K562 (cell line): ENCODE results near the gene HSF5. TPM values are rescaled to one million over a fixed set of nuclear protein-coding genes. Genes with fewer than 3 reads are reported as not detected.
A peak's percentile ranks its signal among the peaks of the same experiment; 100 is the strongest.

Experiments used
- CCNT2 ChIP-seq: IDR thresholded peaks from 2 replicates; pipeline ENCODE4 v1.6.1; 2011; ENCODE audit warnings: borderline replicate concordance, low read depth, mild to moderate bottlenecking, moderate library complexity, mixed read lengths, low read length; ENCODE audit not compliant: insufficient read length; ENCODE audit errors: extremely low read depth
- ERF ChIP-seq: fragments of 450-650 bp; formaldehyde crosslinking; IDR thresholded peaks from 2 replicates; pipeline ENCODE4 v1.4.0; 2020; ENCODE audit warnings: mild to moderate bottlenecking, mixed read lengths
- MCM2 ChIP-seq: fragments of 450-650 bp; IDR thresholded peaks from 2 replicates; pipeline ENCODE4 v1.6.1; 2017; ENCODE audit warnings: low read depth, mild to moderate bottlenecking
- NCOA2 ChIP-seq, 2 experiments: fragments of 450-650 bp; IDR thresholded peaks; 2 replicates each; pipeline ENCODE4 v1.6.1; 2018; ENCODE audit warnings: mild to moderate bottlenecking in 2 of 2, moderate library complexity in 1 of 2; ENCODE audit not compliant: partially characterized antibody in 2 of 2
- TARDBP ChIP-seq: fragments of 450-650 bp; IDR thresholded peaks from 2 replicates; pipeline ENCODE4 v1.6.1; 2016
- THRB ChIP-seq: fragments of 450-650 bp; formaldehyde crosslinking; conservative IDR thresholded peaks from 2 replicates; pipeline ENCODE4 v1.4.0; 2022; ENCODE audit warnings: mild to moderate bottlenecking, missing genetic modification characterization
- ZSCAN32 ChIP-seq: fragments of 450-650 bp; formaldehyde crosslinking; IDR thresholded peaks from 2 replicates; pipeline ENCODE4 v1.4.0; 2020; ENCODE audit warnings: mild to moderate bottlenecking, moderate library complexity
- polyA plus RNA-seq, 8 experiments: library from polyadenylated mRNA; depleted of rRNA in 4 of 8; stranded (reverse) in 5 of 8; unstranded in 3 of 8; fragments of >200 nt; fragmentation: Nextera tagmentation in 2 of 8; fragmentation: Illumina TruSeq in 1 of 8; extraction: Ambion mirVana in 2 of 8; extraction: Trizol in 1 of 8; gene quantifications; 2 replicates each; pipeline versions ENCODE4 v1.2.1 to v1.2.3, GENCODE V29; 2011 to 2014; ENCODE audit warnings: inconsistent platforms in 1 of 8, missing spikeins in 1 of 8
- total RNA-seq, 7 experiments: library from RNA; depleted of rRNA in 6 of 7; stranded (reverse); fragments of >200 nt in 6 of 7; fragmentation: Illumina TruSeq in 2 of 7; extraction: Trizol in 2 of 7; gene quantifications; 2 replicates each; pipeline versions ENCODE4 v1.2.1 to v1.2.3, GENCODE V29; 2011 to 2021; ENCODE audit warnings: low replicate concordance in 1 of 7
- TF ChIP-seq, protein P1 (sequence below), 2 experiments: fragments of 450-650 bp; formaldehyde crosslinking in 1 of 2; IDR thresholded peaks; 2 replicates each; pipeline versions ENCODE4 v1.4.0 to v1.6.1; 2014 to 2020; ENCODE audit warnings: mild to moderate bottlenecking in 2 of 2, borderline replicate concordance in 1 of 2, low read depth in 1 of 2
- TF ChIP-seq, protein P2 (sequence below): sonication (generic); formaldehyde crosslinking; IDR thresholded peaks from 2 replicates; pipeline ENCODE4 v1.8.1; 2023; ENCODE audit warnings: missing genetic modification reagents, mild to moderate bottlenecking, borderline replicate concordance
- TF ChIP-seq, protein P3 (sequence below): fragments of 250-450 bp; sonication (Bioruptor Pico); IDR thresholded peaks from 2 replicates; pipeline ENCODE4 v1.4.0; 2020; ENCODE audit warnings: mild to moderate bottlenecking

Gene HSF5
- total and polyA plus RNA-seq, 9 of the 15 experiments (the other 6 are each of a cell fraction or from before 2014, with no cell fraction given), result 0.04 TPM; not detected in 8

- TF ChIP-seq, protein P1, sequence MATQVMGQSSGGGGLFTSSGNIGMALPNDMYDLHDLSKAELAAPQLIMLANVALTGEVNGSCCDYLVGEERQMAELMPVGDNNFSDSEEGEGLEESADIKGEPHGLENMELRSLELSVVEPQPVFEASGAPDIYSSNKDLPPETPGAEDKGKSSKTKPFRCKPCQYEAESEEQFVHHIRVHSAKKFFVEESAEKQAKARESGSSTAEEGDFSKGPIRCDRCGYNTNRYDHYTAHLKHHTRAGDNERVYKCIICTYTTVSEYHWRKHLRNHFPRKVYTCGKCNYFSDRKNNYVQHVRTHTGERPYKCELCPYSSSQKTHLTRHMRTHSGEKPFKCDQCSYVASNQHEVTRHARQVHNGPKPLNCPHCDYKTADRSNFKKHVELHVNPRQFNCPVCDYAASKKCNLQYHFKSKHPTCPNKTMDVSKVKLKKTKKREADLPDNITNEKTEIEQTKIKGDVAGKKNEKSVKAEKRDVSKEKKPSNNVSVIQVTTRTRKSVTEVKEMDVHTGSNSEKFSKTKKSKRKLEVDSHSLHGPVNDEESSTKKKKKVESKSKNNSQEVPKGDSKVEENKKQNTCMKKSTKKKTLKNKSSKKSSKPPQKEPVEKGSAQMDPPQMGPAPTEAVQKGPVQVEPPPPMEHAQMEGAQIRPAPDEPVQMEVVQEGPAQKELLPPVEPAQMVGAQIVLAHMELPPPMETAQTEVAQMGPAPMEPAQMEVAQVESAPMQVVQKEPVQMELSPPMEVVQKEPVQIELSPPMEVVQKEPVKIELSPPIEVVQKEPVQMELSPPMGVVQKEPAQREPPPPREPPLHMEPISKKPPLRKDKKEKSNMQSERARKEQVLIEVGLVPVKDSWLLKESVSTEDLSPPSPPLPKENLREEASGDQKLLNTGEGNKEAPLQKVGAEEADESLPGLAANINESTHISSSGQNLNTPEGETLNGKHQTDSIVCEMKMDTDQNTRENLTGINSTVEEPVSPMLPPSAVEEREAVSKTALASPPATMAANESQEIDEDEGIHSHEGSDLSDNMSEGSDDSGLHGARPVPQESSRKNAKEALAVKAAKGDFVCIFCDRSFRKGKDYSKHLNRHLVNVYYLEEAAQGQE (IDR thresholded peaks at IDR 0.05; ENCODE audit: borderline replicate concordance), result no peak
- TF ChIP-seq, protein P1 (CRISPR knock-in tag; IDR thresholded peaks at IDR 0.05; ENCODE audit: low read depth), result peak; percentile 49; the same call in 1 of the 2 replicates
- TF ChIP-seq CCNT2 (no peak), THRB (CRISPR knock-in tag) (no peak), ZSCAN32 (CRISPR knock-in tag) (no peak), ERF (CRISPR knock-in tag) (0 out of 2 replicates have a peak, but pooled peaks have one; percentile 53), TARDBP (no peak), MCM2 (no peak), NCOA2 (IDR thresholded peaks at IDR 0.05; ENCODE audit: partially characterized antibody in 2 of 2) (no peak)
- TF ChIP-seq, protein P2, sequence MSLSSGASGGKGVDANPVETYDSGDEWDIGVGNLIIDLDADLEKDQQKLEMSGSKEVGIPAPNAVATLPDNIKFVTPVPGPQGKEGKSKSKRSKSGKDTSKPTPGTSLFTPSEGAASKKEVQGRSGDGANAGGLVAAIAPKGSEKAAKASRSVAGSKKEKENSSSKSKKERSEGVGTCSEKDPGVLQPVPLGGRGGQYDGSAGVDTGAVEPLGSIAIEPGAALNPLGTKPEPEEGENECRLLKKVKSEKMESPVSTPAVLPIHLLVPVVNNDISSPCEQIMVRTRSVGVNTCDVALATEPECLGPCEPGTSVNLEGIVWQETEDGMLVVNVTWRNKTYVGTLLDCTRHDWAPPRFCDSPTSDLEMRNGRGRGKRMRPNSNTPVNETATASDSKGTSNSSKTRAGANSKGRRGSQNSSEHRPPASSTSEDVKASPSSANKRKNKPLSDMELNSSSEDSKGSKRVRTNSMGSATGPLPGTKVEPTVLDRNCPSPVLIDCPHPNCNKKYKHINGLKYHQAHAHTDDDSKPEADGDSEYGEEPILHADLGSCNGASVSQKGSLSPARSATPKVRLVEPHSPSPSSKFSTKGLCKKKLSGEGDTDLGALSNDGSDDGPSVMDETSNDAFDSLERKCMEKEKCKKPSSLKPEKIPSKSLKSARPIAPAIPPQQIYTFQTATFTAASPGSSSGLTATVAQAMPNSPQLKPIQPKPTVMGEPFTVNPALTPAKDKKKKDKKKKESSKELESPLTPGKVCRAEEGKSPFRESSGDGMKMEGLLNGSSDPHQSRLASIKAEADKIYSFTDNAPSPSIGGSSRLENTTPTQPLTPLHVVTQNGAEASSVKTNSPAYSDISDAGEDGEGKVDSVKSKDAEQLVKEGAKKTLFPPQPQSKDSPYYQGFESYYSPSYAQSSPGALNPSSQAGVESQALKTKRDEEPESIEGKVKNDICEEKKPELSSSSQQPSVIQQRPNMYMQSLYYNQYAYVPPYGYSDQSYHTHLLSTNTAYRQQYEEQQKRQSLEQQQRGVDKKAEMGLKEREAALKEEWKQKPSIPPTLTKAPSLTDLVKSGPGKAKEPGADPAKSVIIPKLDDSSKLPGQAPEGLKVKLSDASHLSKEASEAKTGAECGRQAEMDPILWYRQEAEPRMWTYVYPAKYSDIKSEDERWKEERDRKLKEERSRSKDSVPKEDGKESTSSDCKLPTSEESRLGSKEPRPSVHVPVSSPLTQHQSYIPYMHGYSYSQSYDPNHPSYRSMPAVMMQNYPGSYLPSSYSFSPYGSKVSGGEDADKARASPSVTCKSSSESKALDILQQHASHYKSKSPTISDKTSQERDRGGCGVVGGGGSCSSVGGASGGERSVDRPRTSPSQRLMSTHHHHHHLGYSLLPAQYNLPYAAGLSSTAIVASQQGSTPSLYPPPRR, result no peak
- TF ChIP-seq, protein P3, sequence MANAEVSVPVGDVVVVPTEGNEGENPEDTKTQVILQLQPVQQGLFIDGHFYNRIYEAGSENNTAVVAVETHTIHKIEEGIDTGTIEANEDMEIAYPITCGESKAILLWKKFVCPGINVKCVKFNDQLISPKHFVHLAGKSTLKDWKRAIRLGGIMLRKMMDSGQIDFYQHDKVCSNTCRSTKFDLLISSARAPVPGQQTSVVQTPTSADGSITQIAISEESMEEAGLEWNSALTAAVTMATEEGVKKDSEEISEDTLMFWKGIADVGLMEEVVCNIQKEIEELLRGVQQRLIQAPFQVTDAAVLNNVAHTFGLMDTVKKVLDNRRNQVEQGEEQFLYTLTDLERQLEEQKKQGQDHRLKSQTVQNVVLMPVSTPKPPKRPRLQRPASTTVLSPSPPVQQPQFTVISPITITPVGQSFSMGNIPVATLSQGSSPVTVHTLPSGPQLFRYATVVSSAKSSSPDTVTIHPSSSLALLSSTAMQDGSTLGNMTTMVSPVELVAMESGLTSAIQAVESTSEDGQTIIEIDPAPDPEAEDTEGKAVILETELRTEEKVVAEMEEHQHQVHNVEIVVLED (CRISPR knock-in tag), result peak; percentile 44; the same call in 1 of the 2 replicates
These were observed 29.9 kb upstream of the HSF5 start (continued) for GRCh38 chr17:58517928-58518609.
